HepG2 (cell line): Measurements from ENCODE around the gene ZG16B. TPM values are rescaled to one million over a fixed set of nuclear protein-coding genes. Genes with fewer than 3 reads are reported as not detected.

ENCODE experiments used
- ATAC-seq: fragments of 200-7000 bp; cut with Tn5 transposase; 3 replicates; pipeline ENCODE4 v1.9.1; 2020; ENCODE audit warnings: mild to moderate bottlenecking, moderate library complexity
- BruUV-seq: library from RNA; stranded (reverse); fragments of 400-500 nt; replicated peaks from 2 replicates; lab custom pipeline; 2021; lab: Mats Ljungman, UMichigan
- CTCF ChIA-PET: fragments of 300-600 bp; formaldehyde crosslinking; extraction: SDS; loops from one replicate; lab custom pipeline; 2021; ENCODE audit warnings: low total read pairs, inconsistent platforms, low intra/inter-chr PET ratio; lab: Yijun Ruan, JAX
- POLR2A ChIA-PET: fragments of 350-600 bp; sonication (Branson Sonifier 250); formaldehyde crosslinking; loops from one replicate; lab custom pipeline; 2020; ENCODE audit warnings: antibody characterized with exemption, inconsistent platforms; lab: Yijun Ruan, JAX
- DNase-seq: peaks from one replicate; pipeline ENCODE4 v3.0.0-alpha.2; 2015; ENCODE audit warnings: low spot score
- FAIRE-seq: peaks from 3 replicates; lab custom pipeline; 2011; peaks lifted over from hg19 to GRCh38; lab: Jason Lieb, UNC
- H2AFZ ChIP-seq: one replicate; pipeline ENCODE4 v1.6.1; 2011; ENCODE audit warnings: low read length, inconsistent platforms
- H3K27ac ChIP-seq: fragments of 300-600 bp; 3 replicates; pipeline ENCODE4 v1.8.0; 2011; ENCODE audit warnings: mixed run types, mild to moderate bottlenecking, mixed read lengths, low read length, inconsistent platforms; ENCODE audit not compliant: insufficient read depth; ENCODE audit errors: extremely low read length
- H3K27me3 ChIP-seq, 2 experiments: fragments of 200-600 bp in 1 of 2; 2 replicates in 1 of 2; 3 replicates in 1 of 2; pipeline versions ENCODE4 v1.6.0 to v1.8.0; 2011; ENCODE audit warnings: low read length in 2 of 2, mild to moderate bottlenecking in 2 of 2, moderate library complexity in 2 of 2, inconsistent platforms in 1 of 2; ENCODE audit not compliant: insufficient read depth in 2 of 2, control insufficient read depth in 1 of 2
- H3K36me3 ChIP-seq, 2 experiments: fragments of 200-600 bp in 1 of 2; replicated peaks in 1 of 2; 2 replicates in 1 of 2; 3 replicates in 1 of 2; pipeline versions ENCODE4 v1.5.1 to v1.8.0; 2011; ENCODE audit warnings: low read length in 2 of 2, inconsistent platforms in 1 of 2; ENCODE audit not compliant: insufficient read depth in 2 of 2, control insufficient read depth in 1 of 2
- H3K4me1 ChIP-seq: 2 replicates; pipeline ENCODE4 v1.5.1; 2012; ENCODE audit warnings: low read length, inconsistent platforms; ENCODE audit not compliant: insufficient read depth
- H3K4me2 ChIP-seq: 2 replicates; pipeline ENCODE4 v1.6.0; 2011; ENCODE audit warnings: low read depth, low read length, inconsistent platforms
- H3K4me3 ChIP-seq, 3 experiments: fragments of 200-600 bp in 1 of 3; sonication (generic), shearing (Covaris generic) in 1 of 3; replicated peaks in 1 of 3; 2 replicates each; pipeline ENCODE4 v1.5.1; 2011 to 2016; ENCODE audit warnings: low read length in 3 of 3, inconsistent platforms in 2 of 3, low read depth in 2 of 3, mild to moderate bottlenecking in 2 of 3, control low read depth in 1 of 3, mixed read lengths in 1 of 3; ENCODE audit not compliant: insufficient read depth in 1 of 3
- H3K79me2 ChIP-seq: one replicate; pipeline ENCODE4 v1.6.1; 2011; ENCODE audit warnings: low read length, inconsistent platforms; ENCODE audit not compliant: insufficient read depth
- H3K9ac ChIP-seq: 2 replicates; pipeline ENCODE4 v1.6.0; 2011; ENCODE audit warnings: mild to moderate bottlenecking, low read depth, low read length, inconsistent platforms; ENCODE audit not compliant: insufficient read depth
- H3K9me3 ChIP-seq: 2 replicates; pipeline ENCODE4 v1.5.1; 2012; ENCODE audit warnings: mild to moderate bottlenecking, low read length
- H4K20me1 ChIP-seq: 2 replicates; pipeline ENCODE4 v1.6.0; 2011; ENCODE audit warnings: inconsistent platforms, mild to moderate bottlenecking, low read length, moderate library complexity; ENCODE audit not compliant: insufficient read depth
- GPN1 ChIP-seq: sonication (generic); formaldehyde crosslinking; IDR thresholded peaks from 2 replicates; pipeline ENCODE4 v1.5.1; 2020; ENCODE audit warnings: missing genetic modification reagents, borderline replicate concordance
- NFKB2 ChIP-seq: sonication (generic); formaldehyde crosslinking; IDR thresholded peaks from 2 replicates; pipeline ENCODE4 v1.4.0; 2020; ENCODE audit warnings: missing genetic modification reagents, borderline replicate concordance
- PCBP2 ChIP-seq: fragments of 200-400 bp; formaldehyde crosslinking; optimal IDR thresholded peaks from 2 replicates; pipeline ENCODE3; 2018; ENCODE audit warnings: low read length, low read depth; ENCODE audit not compliant: poor library complexity, severe bottlenecking
- SSRP1 ChIP-seq: IDR thresholded peaks from 2 replicates; pipeline ENCODE4 v1.6.1; 2016; ENCODE audit warnings: control low read depth
- ZBTB20 ChIP-seq: sonication (generic); formaldehyde crosslinking; IDR thresholded peaks from 2 replicates; pipeline ENCODE4 v1.8.1; 2023; ENCODE audit warnings: missing genetic modification reagents, low read depth, mild to moderate bottlenecking, borderline replicate concordance
- ZNF3 ChIP-seq: IDR thresholded peaks from 2 replicates; pipeline ENCODE4 v1.7.0; 2017; ENCODE audit warnings: inconsistent platforms
- ZNF614 ChIP-seq: IDR thresholded peaks from 2 replicates; pipeline ENCODE4 v1.6.1; 2018; ENCODE audit warnings: missing biosample characterization, missing genetic modification reagents, inconsistent platforms, borderline replicate concordance
- ZNF781 ChIP-seq: sonication (generic); formaldehyde crosslinking; IDR thresholded peaks from 2 replicates; pipeline ENCODE4 v1.5.1; 2020; ENCODE audit warnings: borderline replicate concordance, mild to moderate bottlenecking, missing genetic modification reagents; ENCODE audit errors: not compliant biosample characterization
- ZSCAN25 ChIP-seq: sonication (generic); formaldehyde crosslinking; IDR thresholded peaks from 2 replicates; pipeline ENCODE4 v1.8.0; 2022; ENCODE audit warnings: mild to moderate bottlenecking, missing genetic modification reagents
- WGBS: methylation state at CpG from one replicate; pipeline ENCODE4 v1.1.6; 2017; ENCODE audit warnings: low lambda C conversion rate; 5-methylcytosine and 5-hydroxymethylcytosine counted together
- in situ Hi-C: cut with HindIII; loops from 2 replicates; pipeline ENCODE4 v1.10.0; 2017; ENCODE audit warnings: low pct_unique_long_range_greater_than_20kb; ENCODE audit not compliant: extremely low pct_ligation_motif_present
- intact Hi-C: fragments of 100-400 bp; cut with micrococcal nuclease; formaldehyde crosslinking; loops from one replicate; pipeline ENCODE4 v1.10.0; 2022; ENCODE audit not compliant: unreplicated experiment
- polyA plus RNA-seq, 8 experiments: library from polyadenylated mRNA; depleted of rRNA in 3 of 8; stranded (reverse) in 7 of 8; unstranded in 1 of 8; fragments of >200 nt; fragmentation: Illumina TruSeq in 4 of 8; extraction: Trizol in 4 of 8; gene quantifications; 2 replicates each; pipeline versions ENCODE4 v1.2.1 to v1.2.3, GENCODE V29; 2011 to 2016; ENCODE audit warnings: low read depth in 4 of 8, missing spikeins in 1 of 8, mixed read lengths in 1 of 8; ENCODE audit not compliant: insufficient read depth in 1 of 8
- total RNA-seq, 5 experiments: library from RNA; depleted of rRNA; stranded (reverse); fragments of >200 nt; fragmentation: Illumina TruSeq; extraction: Trizol; gene quantifications; 2 replicates each; pipeline ENCODE4 v1.2.3, GENCODE V29; 2016; ENCODE audit warnings: low read depth in 1 of 5
- TF ChIP-seq, protein P1 (sequence below): sonication (generic); formaldehyde crosslinking; IDR thresholded peaks from 2 replicates; pipeline ENCODE4 v1.4.0; 2020; ENCODE audit warnings: missing genetic modification reagents, borderline replicate concordance
- TF ChIP-seq, protein P2 (sequence below): sonication (generic); formaldehyde crosslinking; IDR thresholded peaks from 2 replicates; pipeline ENCODE4 v1.9.0; 2022; ENCODE audit warnings: low read depth, missing genetic modification reagents
- TF ChIP-seq, protein P3 (sequence below): sonication (generic); formaldehyde crosslinking; IDR thresholded peaks from 2 replicates; pipeline ENCODE4 v1.9.0; 2021; ENCODE audit warnings: missing genetic modification reagents, mild to moderate bottlenecking, borderline replicate concordance
- TF ChIP-seq, protein P4 (sequence below): sonication (generic); formaldehyde crosslinking; IDR thresholded peaks from 2 replicates; pipeline ENCODE4 v1.4.0; 2020; ENCODE audit warnings: missing genetic modification reagents
- TF ChIP-seq, protein P5 (sequence below): sonication (generic); formaldehyde crosslinking; IDR thresholded peaks from 2 replicates; pipeline ENCODE4 v1.5.0; 2020; ENCODE audit warnings: missing genetic modification reagents, mild to moderate bottlenecking, borderline replicate concordance

The ZG16B gene
- total and polyA plus RNA-seq, 2 of the 13 experiments (the other 11 are each of a cell fraction or from before 2014, with no cell fraction given) = 1.5 to 11.3 TPM

DNA sequence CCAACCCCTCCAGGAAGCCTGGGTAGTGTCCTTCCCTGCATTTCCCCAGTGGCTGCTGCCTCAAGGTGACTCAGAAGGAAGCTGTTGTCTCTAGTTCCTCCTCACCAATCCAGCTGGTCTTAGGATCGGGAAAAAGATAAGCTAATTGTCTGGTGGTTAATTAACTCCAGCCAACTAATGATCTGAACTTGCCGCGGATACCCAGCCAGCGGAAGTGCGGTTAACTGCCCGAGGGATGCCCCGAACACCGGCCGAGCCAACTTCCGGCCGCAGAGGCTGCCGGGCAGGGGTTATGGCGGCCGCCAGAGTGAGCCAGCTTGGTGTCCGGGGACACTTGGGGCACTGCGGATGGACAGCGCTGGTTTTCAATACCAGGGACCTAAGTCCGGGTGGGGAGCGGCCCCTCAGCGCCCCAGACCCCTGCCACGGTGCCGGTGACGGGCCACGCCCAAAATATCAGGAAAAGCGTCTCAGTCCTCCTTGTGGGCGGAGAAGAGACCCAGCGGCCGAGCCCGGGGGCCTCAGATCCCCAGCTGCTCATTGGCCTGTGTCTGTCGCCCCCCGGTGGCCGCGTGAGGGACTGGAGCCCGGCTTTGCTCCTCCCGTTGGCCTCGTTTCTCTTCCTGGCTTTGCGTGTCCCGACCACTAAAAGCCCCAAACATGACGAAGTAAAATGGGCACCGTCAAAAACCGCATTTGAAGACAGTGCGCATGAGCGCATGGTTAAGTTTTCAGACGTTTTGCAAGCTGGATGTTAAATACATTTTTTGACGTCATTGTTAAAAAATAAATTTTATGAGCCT, 38.1 kb downstream of the ZG16B start:
- H3K36me3 ChIP-seq = no peaks in the 10 kb centered on the region
- peak overlapping the region; percentile 61 for H3K9ac ChIP-seq
- no peaks in the 10 kb centered on the region for H4K20me1 ChIP-seq
- peak; percentile 93 for ATAC-seq
- in situ Hi-C loops = no loop called here
- H3K79me2 ChIP-seq = no peaks in the 10 kb centered on the region
- peak overlapping the region; percentile 73 for H3K27ac ChIP-seq
- peak overlapping the region; percentile 65 to 83 (median 80) for H3K4me3 ChIP-seq
- TSS peak; percentile 99 for BruUV-seq
- WGBS = 4% methylated on average over 24 of the region's 45 CpGs
- peak overlapping the region; percentile 100 for H2AFZ ChIP-seq
- H3K4me1 ChIP-seq = peaks cover 29% of the 10 kb centered on the region
- H3K9me3 ChIP-seq = no peaks in the 10 kb centered on the region
- intact Hi-C loops = loop anchor here (1.0 to 5.0 kb wide), 3 partner anchors 14 to 44 kb away; partner anchors contain the start of gene FLYWCH1
- CTCF ChIA-PET = interaction anchor here (1.1 to 3.1 kb wide), 3 partner anchors 14 to 59 kb away, joined by 3 to 30 read pairs (median 19); no protein-coding TSS in a partner anchor
- FAIRE-seq = peak; percentile 54
- peak overlapping the region; percentile 100 for H3K4me2 ChIP-seq
- H3K27me3 ChIP-seq = peaks cover 0 to 7% of the 10 kb centered on the region in 2 experiments; a peak in 1 of 5 replicates
- POLR2A ChIA-PET = interaction anchor here (0.8 to 2.4 kb wide), 10 partner anchors 10 to 116 kb away, joined by 3 to 28 read pairs (median 12); partner anchors contain the start of genes FLYWCH1, FLYWCH2, PRSS22 and SRRM2
- DNase-seq = peak; percentile 82
- TF ChIP-seq, protein P1, sequence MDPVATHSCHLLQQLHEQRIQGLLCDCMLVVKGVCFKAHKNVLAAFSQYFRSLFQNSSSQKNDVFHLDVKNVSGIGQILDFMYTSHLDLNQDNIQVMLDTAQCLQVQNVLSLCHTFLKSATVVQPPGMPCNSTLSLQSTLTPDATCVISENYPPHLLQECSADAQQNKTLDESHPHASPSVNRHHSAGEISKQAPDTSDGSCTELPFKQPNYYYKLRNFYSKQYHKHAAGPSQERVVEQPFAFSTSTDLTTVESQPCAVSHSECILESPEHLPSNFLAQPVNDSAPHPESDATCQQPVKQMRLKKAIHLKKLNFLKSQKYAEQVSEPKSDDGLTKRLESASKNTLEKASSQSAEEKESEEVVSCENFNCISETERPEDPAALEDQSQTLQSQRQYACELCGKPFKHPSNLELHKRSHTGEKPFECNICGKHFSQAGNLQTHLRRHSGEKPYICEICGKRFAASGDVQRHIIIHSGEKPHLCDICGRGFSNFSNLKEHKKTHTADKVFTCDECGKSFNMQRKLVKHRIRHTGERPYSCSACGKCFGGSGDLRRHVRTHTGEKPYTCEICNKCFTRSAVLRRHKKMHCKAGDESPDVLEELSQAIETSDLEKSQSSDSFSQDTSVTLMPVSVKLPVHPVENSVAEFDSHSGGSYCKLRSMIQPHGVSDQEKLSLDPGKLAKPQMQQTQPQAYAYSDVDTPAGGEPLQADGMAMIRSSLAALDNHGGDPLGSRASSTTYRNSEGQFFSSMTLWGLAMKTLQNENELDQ = no peak
- no peak for TF ChIP-seq SSRP1 (CRISPR knock-in tag)
- no peak for TF ChIP-seq PCBP2
- TF ChIP-seq, protein P2, sequence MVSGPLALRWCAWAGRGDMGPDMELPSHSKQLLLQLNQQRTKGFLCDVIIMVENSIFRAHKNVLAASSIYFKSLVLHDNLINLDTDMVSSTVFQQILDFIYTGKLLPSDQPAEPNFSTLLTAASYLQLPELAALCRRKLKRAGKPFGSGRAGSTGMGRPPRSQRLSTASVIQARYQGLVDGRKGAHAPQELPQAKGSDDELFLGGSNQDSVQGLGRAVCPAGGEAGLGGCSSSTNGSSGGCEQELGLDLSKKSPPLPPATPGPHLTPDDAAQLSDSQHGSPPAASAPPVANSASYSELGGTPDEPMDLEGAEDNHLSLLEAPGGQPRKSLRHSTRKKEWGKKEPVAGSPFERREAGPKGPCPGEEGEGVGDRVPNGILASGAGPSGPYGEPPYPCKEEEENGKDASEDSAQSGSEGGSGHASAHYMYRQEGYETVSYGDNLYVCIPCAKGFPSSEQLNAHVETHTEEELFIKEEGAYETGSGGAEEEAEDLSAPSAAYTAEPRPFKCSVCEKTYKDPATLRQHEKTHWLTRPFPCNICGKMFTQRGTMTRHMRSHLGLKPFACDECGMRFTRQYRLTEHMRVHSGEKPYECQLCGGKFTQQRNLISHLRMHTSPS (CRISPR knock-in tag) = no peak
- TF ChIP-seq ZNF614 (CRISPR knock-in tag) = peak; percentile 73; the same call in 1 of the 2 replicates
- no peak for TF ChIP-seq ZNF781 (CRISPR knock-in tag)
- no peak for TF ChIP-seq GPN1 (CRISPR knock-in tag)
- no peak for TF ChIP-seq ZNF3 (CRISPR knock-in tag)
- peak; percentile 16; the same call in 1 of the 2 replicates for TF ChIP-seq NFKB2 (CRISPR knock-in tag)
- TF ChIP-seq, protein P3, sequence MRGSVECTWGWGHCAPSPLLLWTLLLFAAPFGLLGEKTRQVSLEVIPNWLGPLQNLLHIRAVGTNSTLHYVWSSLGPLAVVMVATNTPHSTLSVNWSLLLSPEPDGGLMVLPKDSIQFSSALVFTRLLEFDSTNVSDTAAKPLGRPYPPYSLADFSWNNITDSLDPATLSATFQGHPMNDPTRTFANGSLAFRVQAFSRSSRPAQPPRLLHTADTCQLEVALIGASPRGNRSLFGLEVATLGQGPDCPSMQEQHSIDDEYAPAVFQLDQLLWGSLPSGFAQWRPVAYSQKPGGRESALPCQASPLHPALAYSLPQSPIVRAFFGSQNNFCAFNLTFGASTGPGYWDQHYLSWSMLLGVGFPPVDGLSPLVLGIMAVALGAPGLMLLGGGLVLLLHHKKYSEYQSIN (CRISPR knock-in tag) = no peak
- peak; percentile 18; the same call in 1 of the 2 replicates for TF ChIP-seq ZBTB20 (CRISPR knock-in tag)
- TF ChIP-seq ZSCAN25 = no peak; the same call in 1 of the 2 replicates
- TF ChIP-seq, protein P4, sequence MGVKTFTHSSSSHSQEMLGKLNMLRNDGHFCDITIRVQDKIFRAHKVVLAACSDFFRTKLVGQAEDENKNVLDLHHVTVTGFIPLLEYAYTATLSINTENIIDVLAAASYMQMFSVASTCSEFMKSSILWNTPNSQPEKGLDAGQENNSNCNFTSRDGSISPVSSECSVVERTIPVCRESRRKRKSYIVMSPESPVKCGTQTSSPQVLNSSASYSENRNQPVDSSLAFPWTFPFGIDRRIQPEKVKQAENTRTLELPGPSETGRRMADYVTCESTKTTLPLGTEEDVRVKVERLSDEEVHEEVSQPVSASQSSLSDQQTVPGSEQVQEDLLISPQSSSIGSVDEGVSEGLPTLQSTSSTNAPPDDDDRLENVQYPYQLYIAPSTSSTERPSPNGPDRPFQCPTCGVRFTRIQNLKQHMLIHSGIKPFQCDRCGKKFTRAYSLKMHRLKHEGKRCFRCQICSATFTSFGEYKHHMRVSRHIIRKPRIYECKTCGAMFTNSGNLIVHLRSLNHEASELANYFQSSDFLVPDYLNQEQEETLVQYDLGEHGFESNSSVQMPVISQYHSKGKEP (CRISPR knock-in tag) = no peak; the same call in 1 of the 2 replicates
- TF ChIP-seq, protein P5, sequence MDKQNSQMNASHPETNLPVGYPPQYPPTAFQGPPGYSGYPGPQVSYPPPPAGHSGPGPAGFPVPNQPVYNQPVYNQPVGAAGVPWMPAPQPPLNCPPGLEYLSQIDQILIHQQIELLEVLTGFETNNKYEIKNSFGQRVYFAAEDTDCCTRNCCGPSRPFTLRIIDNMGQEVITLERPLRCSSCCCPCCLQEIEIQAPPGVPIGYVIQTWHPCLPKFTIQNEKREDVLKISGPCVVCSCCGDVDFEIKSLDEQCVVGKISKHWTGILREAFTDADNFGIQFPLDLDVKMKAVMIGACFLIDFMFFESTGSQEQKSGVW = no peak
